Mesenchymal stem cell (in vitro differentiated cells and primary cell): ENCODE measurements around the gene CFAP54.
"Not testable (repeated sequence)": the region's sequence is repeated elsewhere in the genome, so short reads cannot be mapped to it uniquely, and the experiment has no call there.

Experiments
- DNase-seq: peaks from one replicate; pipeline ENCODE4 v3.0.0-alpha.2; 2013
- H2AFZ ChIP-seq: one replicate; pipeline ENCODE4 v1.6.1; 2013; ENCODE audit warnings: low read depth, mild to moderate bottlenecking, control low read depth, inconsistent platforms, low read length, moderate library complexity
- H2AK5ac ChIP-seq: 2 replicates; pipeline ENCODE4 v1.6.1; 2013; ENCODE audit warnings: low read length, moderate library complexity, mild to moderate bottlenecking, inconsistent platforms; ENCODE audit not compliant: severe bottlenecking
- H2BK120ac ChIP-seq: one replicate; pipeline ENCODE4 v1.6.1; 2013; ENCODE audit warnings: low read depth, mild to moderate bottlenecking, inconsistent platforms, low read length, moderate library complexity
- H2BK12ac ChIP-seq, 2 experiments: one replicate each; pipeline ENCODE4 v1.6.1; 2013; ENCODE audit warnings: inconsistent platforms in 2 of 2, low read length in 2 of 2, mild to moderate bottlenecking in 2 of 2, moderate library complexity in 2 of 2, control low read depth in 1 of 2
- H2BK15ac ChIP-seq: one replicate; pipeline ENCODE4 v1.6.1; 2013; ENCODE audit warnings: mild to moderate bottlenecking, low read depth, inconsistent platforms; ENCODE audit not compliant: poor library complexity, severe bottlenecking
- H2BK5ac ChIP-seq: 2 replicates; pipeline ENCODE4 v1.6.1; 2013; ENCODE audit warnings: low read depth, mild to moderate bottlenecking, low read length, control low read depth, inconsistent platforms; ENCODE audit not compliant: poor library complexity, severe bottlenecking
- H3K14ac ChIP-seq, 2 experiments: one replicate each; pipeline ENCODE4 v1.6.1; 2013; ENCODE audit warnings: inconsistent platforms in 2 of 2, low read length in 2 of 2, control low read depth in 1 of 2, mild to moderate bottlenecking in 1 of 2, moderate library complexity in 1 of 2
- H3K18ac ChIP-seq, 2 experiments: one replicate each; pipeline ENCODE4 v1.6.1; 2013; ENCODE audit warnings: inconsistent platforms in 2 of 2, low read length in 2 of 2, control low read depth in 1 of 2, low read depth in 1 of 2, mild to moderate bottlenecking in 1 of 2
- H3K23ac ChIP-seq, 2 experiments: one replicate each; pipeline ENCODE4 v1.6.1; 2013; ENCODE audit warnings: inconsistent platforms in 2 of 2, low read length in 2 of 2, mild to moderate bottlenecking in 2 of 2, moderate library complexity in 2 of 2, control low read depth in 1 of 2
- H3K27ac ChIP-seq: 2 replicates; pipeline ENCODE4 v1.5.1; 2013; ENCODE audit warnings: mild to moderate bottlenecking, moderate library complexity, low read length, control low read depth, inconsistent platforms; ENCODE audit not compliant: poor library complexity, severe bottlenecking
- H3K27me3 ChIP-seq, 2 experiments: 2 replicates each; pipeline versions ENCODE4 v1.6.1 to v1.7.0; 2013; ENCODE audit warnings: low read length in 2 of 2, mild to moderate bottlenecking in 2 of 2, moderate library complexity in 2 of 2, control low read depth in 1 of 2, inconsistent platforms in 1 of 2; ENCODE audit not compliant: control insufficient read depth in 1 of 2, insufficient read depth in 1 of 2
- H3K36me3 ChIP-seq, 2 experiments: 2 replicates each; pipeline versions ENCODE4 v1.6.1 to v1.7.0; 2013; ENCODE audit warnings: low read length in 2 of 2, control low read depth in 1 of 2, inconsistent platforms in 1 of 2, low read depth in 1 of 2, mild to moderate bottlenecking in 1 of 2; ENCODE audit not compliant: insufficient read depth in 2 of 2, control insufficient read depth in 1 of 2
- H3K4ac ChIP-seq, 2 experiments: one replicate each; pipeline ENCODE4 v1.6.1; 2013; ENCODE audit warnings: inconsistent platforms in 2 of 2, low read length in 2 of 2, mild to moderate bottlenecking in 2 of 2, moderate library complexity in 2 of 2, control low read depth in 1 of 2, low read depth in 1 of 2
- H3K4me1 ChIP-seq: 2 replicates; pipeline ENCODE4 v1.6.1; 2013; ENCODE audit warnings: low read depth, low read length, control low read depth; ENCODE audit not compliant: control insufficient read depth, insufficient read depth
- H3K4me2 ChIP-seq: 2 replicates; pipeline ENCODE4 v1.6.1; 2013; ENCODE audit warnings: low read length, mild to moderate bottlenecking, inconsistent platforms; ENCODE audit not compliant: poor library complexity, severe bottlenecking
- H3K4me3 ChIP-seq, 2 experiments: 2 replicates each; pipeline versions ENCODE4 v1.5.1 to v1.7.0; 2013; ENCODE audit warnings: low read length in 2 of 2, mild to moderate bottlenecking in 2 of 2, control low read depth in 1 of 2, low read depth in 1 of 2; ENCODE audit not compliant: insufficient read depth in 1 of 2
- H3K79me1 ChIP-seq: replicated peaks from 2 replicates; pipeline ENCODE4 v1.6.1; 2013; ENCODE audit warnings: mild to moderate bottlenecking, control low read depth, low read length, inconsistent platforms; ENCODE audit not compliant: poor library complexity, severe bottlenecking
- H3K9ac ChIP-seq: 2 replicates; pipeline ENCODE4 v1.7.0; 2013; ENCODE audit warnings: mild to moderate bottlenecking, low read length, moderate library complexity
- H3K9me3 ChIP-seq: 2 replicates; pipeline ENCODE4 v1.7.0; 2013; ENCODE audit warnings: mild to moderate bottlenecking, low read length; ENCODE audit not compliant: control insufficient read depth
- H4K8ac ChIP-seq: one replicate; pipeline ENCODE4 v1.6.1; 2013; ENCODE audit warnings: inconsistent platforms, mild to moderate bottlenecking, low read length, moderate library complexity
- H4K91ac ChIP-seq: one replicate; pipeline ENCODE4 v1.6.1; 2013; ENCODE audit warnings: mild to moderate bottlenecking, low read length, inconsistent platforms
- WGBS: methylation state at CpG from one replicate; pipeline ENCODE4 v1.1.7; 2013; ENCODE audit warnings: mixed read lengths; 5-methylcytosine and 5-hydroxymethylcytosine counted together

The CFAP54 gene

GRCh38 chr12:96590970-96591369 is 101.6 kb downstream of the CFAP54 start:
- no peaks in the 10 kb centered on the region for H3K36me3 ChIP-seq
- no peak overlapping the region for H2BK12ac ChIP-seq
- H3K4ac ChIP-seq = no peak overlapping the region
- no peak overlapping the region for H3K27ac ChIP-seq
- H3K18ac ChIP-seq = no peak overlapping the region
- H2BK5ac ChIP-seq = no peak overlapping the region
- H3K23ac ChIP-seq = no peak overlapping the region
- H2BK15ac ChIP-seq = no peak overlapping the region
- no peak overlapping the region for H2AFZ ChIP-seq
- H2AK5ac ChIP-seq = no peak overlapping the region
- WGBS = 68% methylated on average over 4 of the region's 4 CpGs
- H3K27me3 ChIP-seq = no peaks in the 10 kb centered on the region
- no peak overlapping the region for H3K4me2 ChIP-seq
- H3K9me3 ChIP-seq = no peaks in the 10 kb centered on the region
- H2BK120ac ChIP-seq = no peak overlapping the region
- H3K4me3 ChIP-seq = no peak overlapping the region
- DNase-seq = no peak
- H4K8ac ChIP-seq = no peak overlapping the region
- no peak overlapping the region for H4K91ac ChIP-seq
- no peaks in the 10 kb centered on the region for H3K79me1 ChIP-seq
- no peak overlapping the region for H3K14ac ChIP-seq
- no peaks in the 10 kb centered on the region for H3K4me1 ChIP-seq
- H3K9ac ChIP-seq = no peak overlapping the region

GRCh38 chr12:96604374-96604773 is 115.0 kb downstream of the CFAP54 start:
- H2BK120ac ChIP-seq, H3K23ac ChIP-seq, H3K9ac ChIP-seq, H3K36me3 ChIP-seq, H4K8ac ChIP-seq, H3K9me3 ChIP-seq, H3K18ac ChIP-seq, H3K27me3 ChIP-seq, H3K27ac ChIP-seq, H2BK15ac ChIP-seq, H3K4me2 ChIP-seq, H3K14ac ChIP-seq, H3K4me1 ChIP-seq, H3K4ac ChIP-seq, H2AK5ac ChIP-seq, H3K4me3 ChIP-seq, H3K79me1 ChIP-seq, H2BK5ac ChIP-seq, H2BK12ac ChIP-seq, H2AFZ ChIP-seq, DNase-seq, H4K91ac ChIP-seq: not testable (repeated sequence)
- WGBS = 91% methylated on average over 3 of the region's 3 CpGs

- no peak overlapping the region for H3K27ac ChIP-seq
- WGBS = 91% methylated on average over 2 of the region's 2 CpGs
- H2BK120ac ChIP-seq = no peak overlapping the region
- H3K36me3 ChIP-seq = no peaks in the 10 kb centered on the region
- H2AK5ac ChIP-seq = no peak overlapping the region
- H3K4me1 ChIP-seq = no peaks in the 10 kb centered on the region
- no peak overlapping the region for H3K23ac ChIP-seq
- H3K14ac ChIP-seq = no peak overlapping the region
- no peak overlapping the region for H3K9ac ChIP-seq
- H3K27me3 ChIP-seq = no peaks in the 10 kb centered on the region
- no peak overlapping the region for H3K4me2 ChIP-seq
- H3K18ac ChIP-seq = no peak overlapping the region
- no peak overlapping the region for H3K4ac ChIP-seq
- H4K91ac ChIP-seq = no peak overlapping the region
- H2BK5ac ChIP-seq = no peak overlapping the region
- H3K79me1 ChIP-seq = no peaks in the 10 kb centered on the region
- no peak overlapping the region for H3K4me3 ChIP-seq
- no peaks in the 10 kb centered on the region for H3K9me3 ChIP-seq
- no peak overlapping the region for H4K8ac ChIP-seq
- H2BK12ac ChIP-seq = no peak overlapping the region
- no peak for DNase-seq
- no peak overlapping the region for H2BK15ac ChIP-seq
- no peak overlapping the region for H2AFZ ChIP-seq
Measured at GRCh38 chr12:96605684-96606083, 116.3 kb downstream of the CFAP54 start.

GRCh38 chr12:96606134-96606533 is 116.8 kb downstream of the CFAP54 start:
- DNase-seq = no peak
- Histone ChIP-seq H2BK120ac (no peak overlapping the region), H2AK5ac (no peak overlapping the region), H3K4me3 (no peak overlapping the region), H3K36me3 (no peaks in the 10 kb centered on the region), H4K8ac (no peak overlapping the region), H3K23ac (no peak overlapping the region), H2BK5ac (no peak overlapping the region), H3K9ac (no peak overlapping the region), H3K14ac (no peak overlapping the region), H3K4ac (no peak overlapping the region), H3K27ac (no peak overlapping the region), H2BK12ac (no peak overlapping the region), H3K18ac (no peak overlapping the region), H2AFZ (no peak overlapping the region), H3K9me3 (no peaks in the 10 kb centered on the region), H3K4me1 (no peaks in the 10 kb centered on the region), H3K79me1 (no peaks in the 10 kb centered on the region), H3K4me2 (no peak overlapping the region), H2BK15ac (no peak overlapping the region), H4K91ac (no peak overlapping the region), H3K27me3 (no peaks in the 10 kb centered on the region)
- whole genome bisulfite sequencing = 13% methylated on average over 1 of the region's 3 CpGs
